ENCODE results near the gene CPVL.
A peak's percentile ranks its signal among the peaks of the same experiment; 100 is the strongest.
"Not testable (repeated sequence)": the region's sequence is repeated elsewhere in the genome, so short reads cannot be mapped to it uniquely, and the experiment has no call there.

The CPVL gene

GRCh38 chr7:29095631-29096445 lies 50.5 kb downstream of the CPVL start:
- Mint-ChIP-seq H3K4me1 (peaks cover 10% of the 10 kb centered on the region), H3K27ac (no peak overlapping the region), H3K4me3 (no peak overlapping the region), H3K27me3 (peaks cover 15% of the 10 kb centered on the region), H3K9me3 (no peaks in the 10 kb centered on the region)
- DNase-seq (no peak), ATAC-seq (peak; percentile 60)

DNA sequence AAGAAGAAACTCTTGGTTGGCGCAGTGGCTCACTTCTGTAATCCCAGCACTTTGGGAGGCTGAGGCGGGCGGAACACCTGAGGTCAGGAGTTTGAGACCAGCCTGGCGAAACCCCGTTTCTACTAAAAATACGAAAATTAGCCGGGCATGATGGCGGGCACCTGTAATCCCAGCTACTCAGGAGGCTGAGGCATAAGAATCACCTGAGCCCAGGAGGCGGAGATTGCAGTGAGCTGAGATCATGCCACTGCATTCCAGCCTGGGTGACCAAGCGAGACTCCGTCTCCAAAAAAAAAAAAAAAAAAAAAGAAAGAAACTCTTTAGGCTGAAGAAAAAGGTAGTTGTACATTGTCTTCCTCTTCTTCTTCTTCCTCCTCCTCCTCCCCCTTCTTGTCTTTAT lies 53.2 kb downstream of the CPVL start:
- not testable (repeated sequence) for H3K27ac Mint-ChIP-seq, DNase-seq, H3K4me3 Mint-ChIP-seq, H3K9me3 Mint-ChIP-seq, ATAC-seq
- Mint-ChIP-seq H3K4me1 (peaks cover 15% of the 10 kb centered on the region), H3K27me3 (peaks cover 24% of the 10 kb centered on the region)

DNA sequence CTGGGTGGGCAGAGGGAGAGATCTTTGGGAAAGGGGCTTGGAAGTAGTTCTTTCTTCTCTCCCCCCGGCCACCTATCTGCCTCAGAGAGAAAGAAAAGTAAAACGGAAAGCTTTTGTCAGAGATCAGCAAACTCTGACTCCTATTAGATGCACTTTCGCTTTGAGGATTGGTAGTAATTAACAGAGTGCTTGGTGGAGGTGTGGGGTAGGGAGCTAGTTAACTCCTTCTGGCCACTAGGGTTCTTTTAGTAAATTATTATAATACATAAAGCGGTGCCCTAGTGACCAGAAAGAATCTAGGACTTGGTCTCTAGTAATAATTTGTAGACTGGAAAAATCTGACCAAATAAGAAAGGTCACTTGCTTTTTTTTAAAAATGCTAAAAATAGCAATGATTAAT lies 54.6 kb downstream of the CPVL start:
- peak overlapping the region; percentile 62 to 71 for H3K4me3 Mint-ChIP-seq
- peak; percentile 85 for ATAC-seq
- peak overlapping the region in 1 of 2 donors; percentile 90 for H3K27ac Mint-ChIP-seq
- no peak for DNase-seq
- peaks cover 15% of the 10 kb centered on the region for H3K4me1 Mint-ChIP-seq
- H3K27me3 Mint-ChIP-seq: peaks cover 24% of the 10 kb centered on the region
- no peaks in the 10 kb centered on the region for H3K9me3 Mint-ChIP-seq

DNA sequence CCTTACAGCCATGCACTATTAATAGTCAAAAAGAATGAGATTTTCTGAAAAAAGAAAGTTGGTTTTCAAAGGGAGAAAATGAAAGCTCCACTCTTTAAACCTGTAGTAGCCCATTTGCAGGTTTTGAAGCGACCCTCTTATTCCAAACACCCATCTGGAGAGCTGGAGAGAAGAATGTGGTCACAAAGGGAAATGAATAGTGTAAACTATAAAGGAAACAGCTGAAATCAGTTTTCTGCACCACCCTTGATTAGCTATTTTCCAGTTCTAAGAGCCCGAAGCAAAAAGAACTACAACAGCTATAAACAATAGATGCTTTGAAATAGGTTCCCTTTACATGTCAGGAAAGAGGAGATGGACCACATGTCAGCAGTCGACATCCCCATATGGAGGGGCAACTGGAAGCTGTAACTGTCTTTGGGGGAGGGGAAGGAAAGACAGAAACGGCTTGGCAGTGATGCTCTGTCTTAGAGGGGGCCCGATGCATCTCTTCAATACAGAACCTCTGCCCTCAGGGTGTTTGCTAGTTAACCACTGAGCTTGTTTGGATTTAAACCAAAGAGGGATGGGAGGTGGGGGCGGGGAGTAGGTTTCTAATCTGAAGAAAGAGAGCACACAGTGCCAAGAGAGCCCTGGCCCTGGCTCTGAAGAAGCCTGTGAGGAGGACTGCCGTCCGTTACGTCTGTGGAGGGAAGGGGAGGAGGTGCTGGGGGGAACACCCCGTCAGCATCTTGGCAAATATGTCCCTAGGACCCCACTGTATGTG lies 55.3 kb downstream of the CPVL start:
- H3K27me3 Mint-ChIP-seq: peaks cover 24% of the 10 kb centered on the region
- DNase-seq (no peak), ATAC-seq (peak; percentile 52)
- H3K4me1 Mint-ChIP-seq: peaks cover 15% of the 10 kb centered on the region
- H3K27ac Mint-ChIP-seq: peak overlapping the region in 1 of 2 donors; percentile 90
- no peaks in the 10 kb centered on the region for H3K9me3 Mint-ChIP-seq
- peak overlapping the region; percentile 62 to 71 for H3K4me3 Mint-ChIP-seq

DNA sequence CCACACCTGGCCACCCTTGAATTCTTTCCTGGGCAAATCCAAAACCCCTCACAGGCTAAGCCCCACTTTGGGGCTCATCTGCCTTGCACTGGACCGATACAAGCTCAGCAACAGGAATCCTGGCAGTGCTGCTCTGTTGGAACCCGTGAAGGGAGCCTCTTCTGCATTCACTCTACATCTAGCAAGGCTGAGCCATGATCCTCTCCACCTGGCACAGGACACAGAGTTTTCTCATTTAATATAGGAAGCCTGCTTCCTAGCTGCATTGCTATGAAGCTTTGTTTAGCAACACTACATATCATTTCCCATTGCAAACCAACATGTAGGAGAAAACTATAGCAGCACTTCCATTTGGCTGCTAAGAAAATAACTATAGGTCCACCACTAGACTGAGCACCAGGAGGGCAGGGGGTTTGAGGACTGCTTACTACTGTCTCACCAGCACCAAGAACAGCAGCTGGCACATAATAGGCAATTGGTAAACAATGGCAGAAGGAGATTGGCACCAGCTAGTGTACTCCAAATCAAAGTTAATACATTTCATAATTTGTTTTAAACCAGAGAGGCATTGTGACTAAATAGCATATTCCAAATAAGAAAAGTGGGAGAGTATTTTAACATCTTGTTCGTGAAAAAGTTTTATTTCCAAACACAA lies 56.1 kb downstream of the CPVL start:
- no peaks in the 10 kb centered on the region for H3K9me3 Mint-ChIP-seq
- peaks cover 27% of the 10 kb centered on the region for H3K27me3 Mint-ChIP-seq
- H3K4me3 Mint-ChIP-seq: peak overlapping the region in 1 of 2 donors; percentile 62
- no peak for ATAC-seq
- DNase-seq: no peak
- H3K27ac Mint-ChIP-seq: no peak overlapping the region
- peaks cover 16% of the 10 kb centered on the region for H3K4me1 Mint-ChIP-seq

DNA sequence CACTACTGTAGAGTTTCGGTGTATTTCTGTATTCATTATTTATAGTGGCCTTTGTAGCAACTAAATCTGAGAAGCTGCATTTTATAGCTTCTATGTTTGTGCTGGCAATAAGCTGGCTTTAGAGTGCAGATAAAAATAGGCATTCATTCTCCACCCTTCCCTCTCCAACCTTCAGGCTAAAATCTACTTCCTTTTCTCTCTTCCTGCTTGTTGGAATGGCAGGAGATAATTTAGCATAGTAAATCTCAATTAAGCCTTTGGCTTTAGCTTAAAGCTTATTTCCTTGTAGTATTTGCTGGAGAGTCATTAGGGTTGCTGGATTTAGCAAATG lies 58.5 kb downstream of the CPVL start:
- no peak overlapping the region for H3K27ac Mint-ChIP-seq
- peaks cover 41% of the 10 kb centered on the region for H3K27me3 Mint-ChIP-seq
- H3K4me3 Mint-ChIP-seq: no peak overlapping the region
- no peaks in the 10 kb centered on the region for H3K9me3 Mint-ChIP-seq
- H3K4me1 Mint-ChIP-seq: peaks cover 24% of the 10 kb centered on the region
- ATAC-seq (no peak), DNase-seq (no peak)

DNA sequence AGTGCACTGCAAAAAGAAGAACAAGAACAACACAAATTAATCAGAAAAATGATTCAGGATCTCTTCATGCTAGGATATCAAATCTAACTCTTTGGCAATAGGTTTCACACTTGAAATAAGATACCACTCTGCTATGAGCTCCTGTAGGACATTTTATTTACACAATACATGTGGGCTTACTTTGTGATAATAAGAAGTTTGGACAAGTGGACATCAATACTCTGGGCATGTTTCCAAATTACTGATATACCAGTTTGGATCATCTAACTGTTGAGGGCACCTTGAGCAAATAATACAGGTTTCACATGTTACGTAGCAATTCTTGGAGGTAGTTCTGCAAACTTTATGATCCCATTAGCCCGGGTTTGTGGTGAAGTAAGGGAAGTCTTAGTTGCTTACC lies 59.8 kb downstream of the CPVL start:
- no peak overlapping the region for H3K27ac Mint-ChIP-seq
- peaks cover 22% of the 10 kb centered on the region for H3K4me1 Mint-ChIP-seq
- DNase-seq: no peak
- no peak overlapping the region for H3K4me3 Mint-ChIP-seq
- peaks cover 46% of the 10 kb centered on the region for H3K27me3 Mint-ChIP-seq
- H3K9me3 Mint-ChIP-seq: no peaks in the 10 kb centered on the region
- ATAC-seq: no peak

DNA sequence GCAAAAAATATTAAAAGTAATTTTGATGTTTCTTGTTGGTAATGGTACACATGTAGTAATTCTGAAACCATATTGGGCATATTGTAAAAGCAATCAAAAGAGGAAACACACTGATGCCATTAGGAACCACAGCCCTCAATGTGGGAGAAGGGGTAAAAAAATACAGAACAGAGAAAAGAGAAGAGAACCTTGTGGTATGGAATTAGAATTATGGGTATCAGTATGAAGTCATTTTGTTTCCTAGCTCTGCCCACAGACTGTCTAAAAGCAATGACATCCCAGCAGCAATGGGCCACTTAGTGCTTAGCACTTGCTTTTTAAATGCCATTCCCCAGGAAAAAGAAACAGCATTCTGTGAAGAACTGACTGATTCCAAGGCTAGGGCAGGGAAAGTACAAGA lies 61.5 kb downstream of the CPVL start:
- DNase-seq: peak in 1 of 2 donors; percentile 12
- peak; percentile 90 for ATAC-seq
- no peak overlapping the region for H3K27ac Mint-ChIP-seq
- H3K27me3 Mint-ChIP-seq: peaks cover 43% of the 10 kb centered on the region
- H3K4me1 Mint-ChIP-seq: peaks cover 9% of the 10 kb centered on the region
- H3K9me3 Mint-ChIP-seq: no peaks in the 10 kb centered on the region
- H3K4me3 Mint-ChIP-seq: no peak overlapping the region

- peaks cover 9% of the 10 kb centered on the region for H3K4me1 Mint-ChIP-seq
- ATAC-seq (no peak), DNase-seq (no peak)
- H3K9me3 Mint-ChIP-seq: no peaks in the 10 kb centered on the region
- no peak overlapping the region for H3K27ac Mint-ChIP-seq
- H3K4me3 Mint-ChIP-seq: no peak overlapping the region
- peaks cover 53% of the 10 kb centered on the region for H3K27me3 Mint-ChIP-seq
These were observed 65.5 kb downstream of the CPVL start for GRCh38 chr7:29080803-29081202.

- no peak for ATAC-seq
- no peaks in the 10 kb centered on the region for H3K4me1 Mint-ChIP-seq
- no peaks in the 10 kb centered on the region for H3K9me3 Mint-ChIP-seq
- H3K4me3 Mint-ChIP-seq: no peak overlapping the region
- no peak for DNase-seq
- no peak overlapping the region for H3K27ac Mint-ChIP-seq
- H3K27me3 Mint-ChIP-seq: peaks cover 46% of the 10 kb centered on the region
These were observed 67.8 kb downstream of the CPVL start for GRCh38 chr7:29078311-29079260.

DNA sequence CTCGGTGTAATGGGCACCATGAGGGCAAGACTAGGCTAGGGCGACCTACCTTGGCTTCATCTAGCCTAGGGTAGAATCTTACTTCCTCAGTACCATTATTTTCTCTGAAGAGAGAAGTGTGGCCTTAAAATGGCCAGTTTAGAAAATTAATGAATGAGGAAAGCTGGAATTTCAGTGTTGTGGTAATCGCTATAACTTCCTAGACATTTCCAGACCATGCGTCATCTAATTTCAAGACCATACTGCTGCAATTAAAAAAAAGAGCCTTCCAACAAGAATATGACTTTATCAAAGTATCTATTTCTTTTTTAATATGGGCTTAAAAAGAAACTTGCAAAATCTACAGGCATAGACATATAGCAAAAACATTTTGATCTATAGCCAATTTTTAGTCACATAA lies 68.5 kb downstream of the CPVL start:
- DNase-seq (no peak), ATAC-seq (no peak)
- no peaks in the 10 kb centered on the region for H3K4me1 Mint-ChIP-seq
- no peak overlapping the region for H3K4me3 Mint-ChIP-seq
- H3K27ac Mint-ChIP-seq: no peak overlapping the region
- H3K9me3 Mint-ChIP-seq: no peaks in the 10 kb centered on the region
- H3K27me3 Mint-ChIP-seq: peaks cover 46% of the 10 kb centered on the region

DNA sequence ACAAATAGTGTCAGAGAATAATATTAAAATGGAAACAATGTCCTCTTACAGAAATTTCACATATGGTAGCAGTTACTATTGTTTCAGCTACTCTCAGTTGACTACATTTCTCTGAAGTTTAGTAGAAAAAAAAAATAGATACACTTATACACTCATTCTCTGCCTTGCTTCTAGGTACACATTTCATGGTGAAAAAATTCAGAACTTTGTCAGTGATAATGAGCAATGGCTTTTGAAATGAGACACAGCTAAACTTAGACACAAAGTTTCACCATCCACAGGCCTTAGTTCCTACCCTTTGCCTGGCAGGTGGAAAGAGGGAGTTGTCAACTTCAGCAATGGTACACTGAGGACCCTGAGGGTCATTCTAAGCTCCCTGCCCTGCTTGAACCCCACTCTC lies 69.2 kb downstream of the CPVL start:
- H3K4me3 Mint-ChIP-seq: no peak overlapping the region

GRCh38 chr7:29076631-29077030 lies 69.7 kb downstream of the CPVL start:
- no peaks in the 10 kb centered on the region for H3K9me3 Mint-ChIP-seq
- DNase-seq (no peak), ATAC-seq (no peak)
- no peak overlapping the region for H3K4me3 Mint-ChIP-seq
- H3K4me1 Mint-ChIP-seq: no peaks in the 10 kb centered on the region
- peaks cover 37% of the 10 kb centered on the region for H3K27me3 Mint-ChIP-seq
- H3K27ac Mint-ChIP-seq: no peak overlapping the region

More for the DNA sequence above, 69.2 kb downstream of the CPVL start:
- no peaks in the 10 kb centered on the region for H3K4me1 Mint-ChIP-seq
- no peaks in the 10 kb centered on the region for H3K9me3 Mint-ChIP-seq
- ATAC-seq (no peak), DNase-seq (no peak)
- no peak overlapping the region for H3K27ac Mint-ChIP-seq
- H3K27me3 Mint-ChIP-seq: peaks cover 42% of the 10 kb centered on the region

DNA sequence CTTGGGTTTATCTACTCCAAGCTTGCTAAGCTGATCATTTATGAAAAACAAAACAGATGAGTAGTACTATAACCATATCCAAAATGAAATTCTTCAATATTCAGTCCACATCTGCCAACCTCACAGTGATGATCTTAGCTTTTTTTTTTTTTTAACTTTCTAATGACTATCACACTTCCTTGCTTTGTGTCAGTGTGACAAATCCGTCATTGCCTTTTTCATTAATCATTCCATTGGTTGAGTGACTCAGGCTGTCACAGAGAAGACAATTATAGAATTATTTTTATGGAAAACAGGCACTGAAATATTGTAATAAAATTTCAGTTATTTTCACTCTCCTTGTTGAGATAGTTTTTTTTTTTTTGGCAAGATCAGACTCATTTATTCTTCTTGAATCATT lies 70.7 kb downstream of the CPVL start:
- no peak overlapping the region for H3K4me3 Mint-ChIP-seq
- no peak for ATAC-seq
- H3K27ac Mint-ChIP-seq: no peak overlapping the region
- peaks cover 26% of the 10 kb centered on the region for H3K27me3 Mint-ChIP-seq
- no peaks in the 10 kb centered on the region for H3K4me1 Mint-ChIP-seq
- no peaks in the 10 kb centered on the region for H3K9me3 Mint-ChIP-seq
- no peak for DNase-seq

GRCh38 chr7:29071203-29071874 lies 75.0 kb downstream of the CPVL start:
- Mint-ChIP-seq H3K9me3 (no peaks in the 10 kb centered on the region), H3K4me1 (no peaks in the 10 kb centered on the region), H3K4me3 (no peak overlapping the region), H3K27ac (no peak overlapping the region), H3K27me3 (peaks cover 13% of the 10 kb centered on the region)
- DNase-seq (no peak), ATAC-seq (no peak)

Data from stimulated activated naive CD8-positive, alpha-beta T cell treated with anti-CD3 and anti-CD28 coated beads, Interleukin-15, amount 100 ng/mL, for 72 hours (primary cell).